Tracheal epithelial cell (primary cell): ENCODE results near the gene NACAD. TPM values are rescaled to one million over a fixed set of nuclear protein-coding genes. Genes with fewer than 3 reads are reported as not detected.

Experiments
- total RNA-seq: library from RNA; depleted of rRNA; stranded (reverse); fragments of >200 nt; gene quantifications from 2 replicates; pipeline ENCODE4 v1.2.1, GENCODE V29; 2014

The NACAD gene, protein sequence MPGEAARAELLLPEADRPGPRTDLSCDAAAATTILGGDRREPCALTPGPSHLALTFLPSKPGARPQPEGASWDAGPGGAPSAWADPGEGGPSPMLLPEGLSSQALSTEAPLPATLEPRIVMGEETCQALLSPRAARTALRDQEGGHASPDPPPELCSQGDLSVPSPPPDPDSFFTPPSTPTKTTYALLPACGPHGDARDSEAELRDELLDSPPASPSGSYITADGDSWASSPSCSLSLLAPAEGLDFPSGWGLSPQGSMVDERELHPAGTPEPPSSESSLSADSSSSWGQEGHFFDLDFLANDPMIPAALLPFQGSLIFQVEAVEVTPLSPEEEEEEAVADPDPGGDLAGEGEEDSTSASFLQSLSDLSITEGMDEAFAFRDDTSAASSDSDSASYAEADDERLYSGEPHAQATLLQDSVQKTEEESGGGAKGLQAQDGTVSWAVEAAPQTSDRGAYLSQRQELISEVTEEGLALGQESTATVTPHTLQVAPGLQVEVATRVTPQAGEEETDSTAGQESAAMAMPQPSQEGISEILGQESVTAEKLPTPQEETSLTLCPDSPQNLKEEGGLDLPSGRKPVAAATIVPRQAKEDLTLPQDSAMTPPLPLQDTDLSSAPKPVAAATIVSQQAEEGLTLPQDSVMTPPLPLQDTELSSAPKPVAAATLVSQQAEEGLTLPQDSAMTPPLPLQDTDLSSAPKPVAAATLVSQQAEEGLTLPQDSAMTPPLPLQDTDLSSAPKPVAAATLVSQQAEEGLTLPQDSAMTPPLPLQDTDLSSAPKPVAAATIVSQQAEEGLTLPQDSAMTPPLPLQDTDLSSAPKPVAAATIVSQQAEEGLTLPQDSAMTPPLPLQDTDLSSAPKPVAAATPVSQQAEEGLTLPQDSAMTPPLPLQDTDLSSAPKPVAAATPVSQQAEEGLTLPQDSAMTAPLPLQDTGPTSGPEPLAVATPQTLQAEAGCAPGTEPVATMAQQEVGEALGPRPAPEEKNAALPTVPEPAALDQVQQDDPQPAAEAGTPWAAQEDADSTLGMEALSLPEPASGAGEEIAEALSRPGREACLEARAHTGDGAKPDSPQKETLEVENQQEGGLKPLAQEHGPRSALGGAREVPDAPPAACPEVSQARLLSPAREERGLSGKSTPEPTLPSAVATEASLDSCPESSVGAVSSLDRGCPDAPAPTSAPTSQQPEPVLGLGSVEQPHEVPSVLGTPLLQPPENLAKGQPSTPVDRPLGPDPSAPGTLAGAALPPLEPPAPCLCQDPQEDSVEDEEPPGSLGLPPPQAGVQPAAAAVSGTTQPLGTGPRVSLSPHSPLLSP (N-terminal part only)
- under 0.01 and 0.96 TPM in 2 replicates for total RNA-seq

DNA sequence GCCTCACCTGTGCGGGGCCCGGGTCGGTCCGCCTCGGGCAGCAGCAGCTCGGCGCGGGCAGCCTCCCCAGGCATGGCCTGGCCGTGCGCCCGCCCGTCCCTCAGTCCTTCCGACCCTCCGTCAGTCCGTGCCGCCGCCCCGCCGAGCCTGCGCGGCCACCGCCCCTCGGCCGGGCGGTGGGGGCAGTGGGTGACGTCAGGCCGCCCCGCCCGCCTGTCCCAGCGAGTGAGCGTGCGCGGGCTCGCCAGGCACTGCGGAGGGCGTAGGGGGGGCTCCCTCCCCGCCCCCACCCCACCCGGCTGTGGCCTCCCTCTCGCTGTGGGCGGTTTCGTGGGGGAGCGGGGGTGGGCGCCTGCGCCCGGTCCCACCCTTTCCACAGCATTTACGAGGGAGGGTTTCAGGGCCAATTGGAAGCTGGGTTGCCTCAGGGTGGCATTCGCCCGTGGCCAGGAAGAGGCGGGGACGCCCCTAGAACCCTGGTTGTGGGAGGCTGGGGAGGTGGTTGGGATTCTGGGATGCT lies at the start of gene NACAD:
TSS of gene NACAD (minus strand) at position 149 of the 520 bp plus-strand sequence. CDS start at position 74, 75 bp downstream.

DNA sequence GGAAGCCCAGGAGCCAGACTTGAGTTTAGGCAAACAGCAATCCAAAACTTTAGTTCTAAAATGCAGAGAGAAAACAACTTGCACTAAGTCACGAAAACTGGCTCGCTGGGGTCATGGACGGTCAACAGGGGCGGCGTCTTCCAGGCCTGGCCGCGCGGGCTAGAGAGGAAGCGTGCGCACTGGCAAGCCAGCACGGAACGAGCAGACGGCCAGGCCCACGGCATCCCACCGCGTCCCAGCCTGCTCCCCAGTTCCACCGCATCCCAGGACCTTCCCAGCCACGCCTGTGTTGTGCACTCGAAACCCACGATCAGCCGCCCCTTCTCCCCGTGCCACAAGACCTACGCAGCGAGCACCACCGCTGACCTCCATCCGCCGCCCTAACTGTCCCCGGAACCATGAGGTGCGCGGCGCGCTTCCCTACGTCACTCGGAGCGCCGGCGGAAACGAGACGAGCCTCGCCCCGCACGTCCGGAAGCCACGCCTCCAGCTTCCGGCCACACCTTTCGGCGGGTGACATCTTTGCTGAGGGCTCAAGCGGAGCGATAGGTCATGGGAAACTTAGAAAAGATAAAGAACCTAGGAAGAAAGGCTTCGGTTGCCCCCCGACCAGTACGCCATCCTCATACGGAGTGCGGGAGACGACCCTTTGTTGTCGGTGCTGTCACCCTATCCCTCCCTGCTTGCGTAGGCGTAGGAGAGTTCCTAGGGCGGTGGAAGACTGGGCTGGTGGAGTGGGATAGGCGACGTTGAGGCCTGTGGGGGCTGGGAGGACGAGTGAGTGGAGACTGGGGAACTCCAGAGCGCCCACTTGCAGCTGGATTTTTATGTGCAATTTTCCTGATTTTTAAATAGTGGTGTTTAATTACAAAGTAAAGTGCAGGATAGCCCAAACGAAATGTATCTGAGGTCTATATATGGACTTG lies 22.8 kb upstream of the NACAD start, which contains the start of gene TBRG4:
TSS of gene TBRG4 (minus strand) at position 400 of the 926 bp plus-strand sequence. CDS start 2,460 bp downstream, outside the sequence.

Other genes starting within 250 kb of the NACAD start
- gene H2AZ2, start 240.9 kb downstream of the NACAD start, total RNA-seq = 61.4 and 72.5 TPM in 2 replicates
- gene PURB, start 203.4 kb downstream of the NACAD start, total RNA-seq = 15.7 and 20.9 TPM in 2 replicates
- gene MYO1G, start 110.0 kb downstream of the NACAD start, total RNA-seq = under 0.01 and 0.43 TPM in 2 replicates
- gene CCM2, start 88.8 kb downstream of the NACAD start, total RNA-seq = 40.9 and 45.1 TPM in 2 replicates
- gene TBRG4, start 22.7 kb upstream of the NACAD start, total RNA-seq = 106 and 129 TPM in 2 replicates
- gene RAMP3, start 68.8 kb upstream of the NACAD start, total RNA-seq = 0.21 TPM in 1 of 2 replicates, not detected in the other